ENCODE results near the gene LYSET. TPM values are rescaled to one million over a fixed set of nuclear protein-coding genes. Genes with fewer than 3 reads are reported as not detected.

The LYSET gene
- total RNA-seq, 4 donors from 2014 or later, result 9.4 to 26.9 (median 17.3) TPM

- no peak for TF ChIP-seq CTCF (IDR thresholded peaks at IDR 0.05; ENCODE audit: low read depth)
These were observed 22.6 kb downstream of the LYSET start for GRCh38 chr14:93207468-93208308.

GRCh38 chr14:93212432-93212831, 27.3 kb downstream of the LYSET start:
- TF ChIP-seq CTCF (IDR thresholded peaks at IDR 0.05; ENCODE audit: low read depth), result no peak

- TF ChIP-seq CTCF (IDR thresholded peaks at IDR 0.05; ENCODE audit: low read depth), result no peak
These were observed 29.5 kb downstream of the LYSET start for GRCh38 chr14:93214598-93214997.

GRCh38 chr14:93219103-93219726, 34.1 kb downstream of the LYSET start:
- no peak for TF ChIP-seq CTCF (IDR thresholded peaks at IDR 0.05; ENCODE audit: low read depth)

- no peak for TF ChIP-seq CTCF (IDR thresholded peaks at IDR 0.05; ENCODE audit: low read depth)
These were observed 35.4 kb downstream of the LYSET start for GRCh38 chr14:93220509-93220908.

- no peak for TF ChIP-seq CTCF (IDR thresholded peaks at IDR 0.05; ENCODE audit: low read depth)
These were observed 38.4 kb downstream of the LYSET start for GRCh38 chr14:93223565-93223964.

- no peak for TF ChIP-seq CTCF (IDR thresholded peaks at IDR 0.05; ENCODE audit: low read depth)
These were observed 43.4 kb downstream of the LYSET start for GRCh38 chr14:93228550-93228949.

All from subcutaneous adipose tissue (tissue), 4 donors.